Putamen (tissue), 1 donor: ENCODE results near the gene GAGE12E.
"Not testable (repeated sequence)": the region's sequence is repeated elsewhere in the genome, so short reads cannot be mapped to it uniquely, and the experiment has no call there.

Source experiments
- DNase-seq: peaks from one replicate; pipeline ENCODE4 v3.0.0-alpha.2; 2016; ENCODE audit warnings: low spot score

Gene GAGE12E, protein sequence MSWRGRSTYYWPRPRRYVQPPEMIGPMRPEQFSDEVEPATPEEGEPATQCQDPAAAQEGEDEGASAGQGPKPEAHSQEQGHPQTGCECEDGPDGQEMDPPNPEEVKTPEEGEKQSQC

DNA sequence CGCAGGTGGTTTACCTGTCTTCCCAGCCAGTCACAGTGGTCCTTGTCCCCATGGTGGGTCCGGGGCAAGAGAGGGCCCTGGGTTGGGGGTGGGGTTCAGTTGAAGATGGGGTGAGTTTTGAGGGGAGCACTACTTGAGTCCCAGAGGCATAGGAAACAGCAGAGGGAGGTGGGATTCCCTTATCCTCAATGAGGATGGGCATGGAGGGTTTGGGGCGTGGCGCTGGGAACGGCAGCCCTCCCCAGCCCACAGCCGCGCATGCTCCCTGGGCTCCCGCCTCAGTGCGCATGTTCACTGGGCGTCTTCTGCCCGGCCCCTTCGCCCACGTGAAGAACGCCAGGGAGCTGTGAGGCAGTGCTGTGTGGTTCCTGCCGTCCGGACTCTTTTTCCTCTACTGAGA is at the start of gene GAGE12E:
Gene GAGE12E (plus strand): TSS at position 301 of the 400 bp plus-strand sequence. CDS start 1,155 bp downstream, outside the sequence.
- not testable (repeated sequence) for DNase-seq

DNA sequence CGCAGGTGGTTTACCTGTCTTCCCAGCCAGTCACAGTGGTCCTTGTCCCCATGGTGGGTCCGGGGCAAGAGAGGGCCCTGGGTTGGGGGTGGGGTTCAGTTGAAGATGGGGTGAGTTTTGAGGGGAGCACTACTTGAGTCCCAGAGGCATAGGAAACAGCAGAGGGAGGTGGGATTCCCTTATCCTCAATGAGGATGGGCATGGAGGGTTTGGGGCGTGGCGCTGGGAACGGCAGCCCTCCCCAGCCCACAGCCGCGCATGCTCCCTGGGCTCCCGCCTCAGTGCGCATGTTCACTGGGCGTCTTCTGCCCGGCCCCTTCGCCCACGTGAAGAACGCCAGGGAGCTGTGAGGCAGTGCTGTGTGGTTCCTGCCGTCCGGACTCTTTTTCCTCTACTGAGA is 19.2 kb upstream of the GAGE12E start, which contains the start of gene GAGE12C:
Gene GAGE12C (plus strand): TSS at position 301 of the 400 bp plus-strand sequence. CDS start 1,155 bp downstream, outside the sequence.
- not testable (repeated sequence) for DNase-seq

DNA sequence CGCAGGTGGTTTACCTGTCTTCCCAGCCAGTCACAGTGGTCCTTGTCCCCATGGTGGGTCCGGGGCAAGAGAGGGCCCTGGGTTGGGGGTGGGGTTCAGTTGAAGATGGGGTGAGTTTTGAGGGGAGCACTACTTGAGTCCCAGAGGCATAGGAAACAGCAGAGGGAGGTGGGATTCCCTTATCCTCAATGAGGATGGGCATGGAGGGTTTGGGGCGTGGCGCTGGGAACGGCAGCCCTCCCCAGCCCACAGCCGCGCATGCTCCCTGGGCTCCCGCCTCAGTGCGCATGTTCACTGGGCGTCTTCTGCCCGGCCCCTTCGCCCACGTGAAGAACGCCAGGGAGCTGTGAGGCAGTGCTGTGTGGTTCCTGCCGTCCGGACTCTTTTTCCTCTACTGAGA is 9.7 kb upstream of the GAGE12E start, which contains the start of gene GAGE12D:
Gene GAGE12D (plus strand): TSS at position 301 of the 400 bp plus-strand sequence. CDS start 1,155 bp downstream, outside the sequence.
- not testable (repeated sequence) for DNase-seq

DNA sequence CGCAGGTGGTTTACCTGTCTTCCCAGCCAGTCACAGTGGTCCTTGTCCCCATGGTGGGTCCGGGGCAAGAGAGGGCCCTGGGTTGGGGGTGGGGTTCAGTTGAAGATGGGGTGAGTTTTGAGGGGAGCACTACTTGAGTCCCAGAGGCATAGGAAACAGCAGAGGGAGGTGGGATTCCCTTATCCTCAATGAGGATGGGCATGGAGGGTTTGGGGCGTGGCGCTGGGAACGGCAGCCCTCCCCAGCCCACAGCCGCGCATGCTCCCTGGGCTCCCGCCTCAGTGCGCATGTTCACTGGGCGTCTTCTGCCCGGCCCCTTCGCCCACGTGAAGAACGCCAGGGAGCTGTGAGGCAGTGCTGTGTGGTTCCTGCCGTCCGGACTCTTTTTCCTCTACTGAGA is 9.5 kb downstream of the GAGE12E start, which contains the start of gene GAGE12F:
Gene GAGE12F (plus strand): TSS at position 301 of the 400 bp plus-strand sequence. CDS start 1,155 bp downstream, outside the sequence.
- not testable (repeated sequence) for DNase-seq

DNA sequence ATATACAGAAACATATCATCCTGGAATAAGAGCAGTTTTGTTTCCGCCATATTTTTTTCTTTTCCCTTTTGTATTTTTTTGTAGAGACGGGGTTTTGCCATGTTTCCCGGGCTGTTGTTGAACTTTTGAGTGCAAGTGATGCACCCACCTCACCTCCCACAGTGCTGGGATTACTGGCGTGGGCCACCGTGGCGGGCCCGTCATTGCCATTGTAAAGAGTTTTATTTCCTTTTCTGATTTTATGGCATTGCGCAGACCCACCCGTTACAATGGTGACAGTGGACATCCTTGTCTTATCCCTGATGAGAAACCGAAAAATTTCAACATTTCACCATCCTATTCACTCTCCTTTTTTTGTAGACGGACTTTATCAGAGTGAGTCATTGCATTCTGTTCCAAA is 17.6 kb downstream of the GAGE12E start:
- DNase-seq, result not testable (repeated sequence)

DNA sequence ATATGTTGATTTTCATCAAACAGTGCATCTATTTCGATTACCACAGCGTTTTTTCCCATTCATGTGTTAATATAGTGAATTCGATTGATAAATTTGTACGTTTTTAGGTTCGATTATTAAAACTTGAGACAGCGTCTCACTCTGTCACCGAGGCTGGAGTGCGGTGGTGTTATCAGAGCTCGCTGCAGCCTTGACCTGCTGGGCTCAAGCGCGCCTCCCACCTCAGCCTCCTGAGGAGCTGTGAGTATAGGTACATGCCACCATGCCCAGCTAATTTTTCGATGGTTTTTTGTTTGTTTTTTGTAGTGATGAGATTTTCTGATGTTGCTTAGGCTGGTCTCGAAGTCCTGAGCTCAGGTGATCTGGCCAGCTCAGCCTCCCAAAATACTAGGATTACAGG is 18.1 kb downstream of the GAGE12E start:
- DNase-seq, result not testable (repeated sequence)

DNA sequence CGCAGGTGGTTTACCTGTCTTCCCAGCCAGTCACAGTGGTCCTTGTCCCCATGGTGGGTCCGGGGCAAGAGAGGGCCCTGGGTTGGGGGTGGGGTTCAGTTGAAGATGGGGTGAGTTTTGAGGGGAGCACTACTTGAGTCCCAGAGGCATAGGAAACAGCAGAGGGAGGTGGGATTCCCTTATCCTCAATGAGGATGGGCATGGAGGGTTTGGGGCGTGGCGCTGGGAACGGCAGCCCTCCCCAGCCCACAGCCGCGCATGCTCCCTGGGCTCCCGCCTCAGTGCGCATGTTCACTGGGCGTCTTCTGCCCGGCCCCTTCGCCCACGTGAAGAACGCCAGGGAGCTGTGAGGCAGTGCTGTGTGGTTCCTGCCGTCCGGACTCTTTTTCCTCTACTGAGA is 19.0 kb downstream of the GAGE12E start, which contains the start of gene GAGE12G:
Gene GAGE12G (plus strand): TSS at position 301 of the 400 bp plus-strand sequence. CDS start 1,155 bp downstream, outside the sequence.
- DNase-seq, result not testable (repeated sequence)

DNA sequence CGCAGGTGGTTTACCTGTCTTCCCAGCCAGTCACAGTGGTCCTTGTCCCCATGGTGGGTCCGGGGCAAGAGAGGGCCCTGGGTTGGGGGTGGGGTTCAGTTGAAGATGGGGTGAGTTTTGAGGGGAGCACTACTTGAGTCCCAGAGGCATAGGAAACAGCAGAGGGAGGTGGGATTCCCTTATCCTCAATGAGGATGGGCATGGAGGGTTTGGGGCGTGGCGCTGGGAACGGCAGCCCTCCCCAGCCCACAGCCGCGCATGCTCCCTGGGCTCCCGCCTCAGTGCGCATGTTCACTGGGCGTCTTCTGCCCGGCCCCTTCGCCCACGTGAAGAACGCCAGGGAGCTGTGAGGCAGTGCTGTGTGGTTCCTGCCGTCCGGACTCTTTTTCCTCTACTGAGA is 28.6 kb downstream of the GAGE12E start, which contains the start of gene GAGE12H:
Gene GAGE12H (plus strand): TSS at position 301 of the 400 bp plus-strand sequence. CDS start 1,155 bp downstream, outside the sequence.
- DNase-seq, result not testable (repeated sequence)

DNA sequence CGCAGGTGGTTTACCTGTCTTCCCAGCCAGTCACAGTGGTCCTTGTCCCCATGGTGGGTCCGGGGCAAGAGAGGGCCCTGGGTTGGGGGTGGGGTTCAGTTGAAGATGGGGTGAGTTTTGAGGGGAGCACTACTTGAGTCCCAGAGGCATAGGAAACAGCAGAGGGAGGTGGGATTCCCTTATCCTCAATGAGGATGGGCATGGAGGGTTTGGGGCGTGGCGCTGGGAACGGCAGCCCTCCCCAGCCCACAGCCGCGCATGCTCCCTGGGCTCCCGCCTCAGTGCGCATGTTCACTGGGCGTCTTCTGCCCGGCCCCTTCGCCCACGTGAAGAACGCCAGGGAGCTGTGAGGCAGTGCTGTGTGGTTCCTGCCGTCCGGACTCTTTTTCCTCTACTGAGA is 38.1 kb downstream of the GAGE12E start, which contains the start of gene GAGE2A:
Gene GAGE2A (plus strand): TSS at position 301 of the 400 bp plus-strand sequence. CDS start 1,155 bp downstream, outside the sequence.
- DNase-seq, result not testable (repeated sequence)

DNA sequence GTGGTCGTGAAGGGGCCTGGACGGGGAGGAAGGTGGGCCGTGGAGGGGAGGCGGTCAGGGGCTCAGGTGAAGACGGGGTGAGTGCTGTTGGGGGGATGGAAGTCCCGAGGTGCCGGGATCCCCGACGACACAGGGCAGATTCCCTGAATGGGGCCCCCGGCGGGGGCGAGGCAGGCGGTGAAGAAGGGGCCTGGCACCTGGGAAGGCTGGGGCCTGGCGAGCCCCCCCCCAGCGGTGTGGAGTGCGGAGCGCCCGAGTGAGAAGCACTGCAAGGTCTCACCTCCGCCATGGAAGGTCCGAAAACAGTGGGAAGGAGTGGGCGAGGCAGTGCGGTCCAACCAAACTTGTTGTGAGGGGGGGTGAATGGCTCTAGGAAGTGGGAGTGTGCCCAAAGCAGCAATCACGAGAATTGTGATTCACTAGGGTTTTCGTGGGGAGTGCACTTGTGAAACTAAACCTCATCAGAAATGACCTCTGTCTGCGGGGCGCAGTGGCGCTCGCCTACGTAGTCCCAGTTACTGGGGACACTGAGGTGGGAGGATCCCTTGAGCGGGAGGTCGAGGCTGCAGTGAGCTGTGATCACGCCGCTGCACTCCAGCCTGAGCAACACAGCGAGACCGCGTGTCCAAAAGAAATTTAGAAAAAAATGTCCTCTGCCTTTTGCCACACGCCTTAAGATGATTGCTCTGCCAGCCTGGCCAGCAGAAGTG is 38.8 kb downstream of the GAGE12E start:
- not testable (repeated sequence) for DNase-seq

DNA sequence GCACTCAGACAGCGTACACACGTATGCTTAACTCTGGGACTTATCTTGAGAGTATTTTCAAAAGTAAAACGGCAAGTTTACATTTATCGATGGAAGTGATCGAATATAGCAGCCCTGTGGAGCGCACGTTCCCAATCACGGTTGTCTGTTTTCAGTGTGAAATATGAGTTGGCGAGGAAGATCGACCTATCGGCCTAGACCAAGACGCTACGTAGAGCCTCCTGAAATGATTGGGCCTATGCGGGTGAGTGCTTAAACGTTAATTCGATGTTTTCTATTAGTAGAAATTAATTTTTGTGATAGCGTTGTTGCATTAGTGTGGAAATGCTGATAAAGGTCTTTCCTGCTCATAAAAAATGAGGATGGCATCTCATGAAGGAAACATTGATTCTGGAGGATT is 39.4 kb downstream of the GAGE12E start:
- not testable (repeated sequence) for DNase-seq

DNA sequence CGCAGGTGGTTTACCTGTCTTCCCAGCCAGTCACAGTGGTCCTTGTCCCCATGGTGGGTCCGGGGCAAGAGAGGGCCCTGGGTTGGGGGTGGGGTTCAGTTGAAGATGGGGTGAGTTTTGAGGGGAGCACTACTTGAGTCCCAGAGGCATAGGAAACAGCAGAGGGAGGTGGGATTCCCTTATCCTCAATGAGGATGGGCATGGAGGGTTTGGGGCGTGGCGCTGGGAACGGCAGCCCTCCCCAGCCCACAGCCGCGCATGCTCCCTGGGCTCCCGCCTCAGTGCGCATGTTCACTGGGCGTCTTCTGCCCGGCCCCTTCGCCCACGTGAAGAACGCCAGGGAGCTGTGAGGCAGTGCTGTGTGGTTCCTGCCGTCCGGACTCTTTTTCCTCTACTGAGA is 47.6 kb downstream of the GAGE12E start, which contains the start of gene GAGE1:
Gene GAGE1 (plus strand): TSS at position 301 of the 400 bp plus-strand sequence. CDS start 1,155 bp downstream, outside the sequence.
- DNase-seq, result not testable (repeated sequence)
